Stimulated activated CD4-positive, alpha-beta T cell treated with anti-CD3 and anti-CD28 coated beads, Interleukin-15, amount 100 ng/mL, for 24 hours (primary cell): ENCODE measurements around the gene IL23R.
"Not testable (repeated sequence)": the region's sequence is repeated elsewhere in the genome, so short reads cannot be mapped to it uniquely, and the experiment has no call there.

Experiments used
- DNase-seq: peaks from one replicate; pipeline ENCODE4 v3.0.0-alpha.2; 2020

IL23R gene

DNA sequence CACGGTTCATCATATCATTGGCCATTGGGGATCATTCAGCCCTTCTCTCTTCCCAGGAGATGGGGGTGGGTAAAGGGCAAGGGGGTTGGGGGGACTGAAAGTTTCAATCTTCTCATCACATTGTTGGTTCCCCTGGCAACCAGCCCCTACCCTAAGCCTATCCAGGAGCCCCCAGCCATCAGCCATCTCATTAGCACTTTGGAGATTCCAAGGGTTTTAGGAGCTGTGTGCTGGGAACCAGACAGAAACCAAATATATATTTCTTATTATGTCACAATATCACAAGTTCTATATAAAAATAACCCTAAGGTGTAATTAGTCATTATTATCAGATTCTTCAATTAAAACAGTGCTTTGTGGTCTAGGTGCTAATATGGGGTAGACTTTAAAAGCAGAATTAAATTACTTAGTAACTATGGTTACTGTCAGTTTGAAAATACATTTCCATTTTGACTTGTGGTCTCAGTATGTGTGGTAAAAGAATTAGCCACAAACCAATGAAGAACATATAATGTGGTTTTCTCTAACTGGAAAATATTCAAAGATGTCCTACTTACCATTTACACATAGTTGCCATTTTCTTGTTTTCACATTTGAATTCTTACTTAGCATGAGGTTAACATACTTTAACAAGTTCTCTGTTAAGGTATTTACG is 28.1 kb downstream of the IL23R start:
- DNase-seq = peak; percentile 27

DNA sequence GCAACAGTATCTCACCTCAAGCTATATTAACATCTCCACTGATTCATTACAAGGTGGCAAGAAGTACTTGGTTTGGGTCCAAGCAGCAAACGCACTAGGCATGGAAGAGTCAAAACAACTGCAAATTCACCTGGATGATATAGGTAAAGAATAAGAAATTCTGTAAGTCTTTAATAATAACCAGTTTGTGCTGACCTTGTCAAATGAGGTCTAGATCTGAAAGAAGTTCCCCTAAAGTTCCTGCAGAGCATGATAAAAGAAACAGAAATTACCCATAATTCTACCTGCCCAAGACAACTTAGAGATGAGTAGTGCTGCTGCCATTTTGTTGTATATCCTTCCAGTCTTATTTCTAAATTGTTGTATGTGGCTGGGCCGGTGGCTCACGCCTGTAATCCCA is 34.5 kb downstream of the IL23R start:
- no peak for DNase-seq

DNA sequence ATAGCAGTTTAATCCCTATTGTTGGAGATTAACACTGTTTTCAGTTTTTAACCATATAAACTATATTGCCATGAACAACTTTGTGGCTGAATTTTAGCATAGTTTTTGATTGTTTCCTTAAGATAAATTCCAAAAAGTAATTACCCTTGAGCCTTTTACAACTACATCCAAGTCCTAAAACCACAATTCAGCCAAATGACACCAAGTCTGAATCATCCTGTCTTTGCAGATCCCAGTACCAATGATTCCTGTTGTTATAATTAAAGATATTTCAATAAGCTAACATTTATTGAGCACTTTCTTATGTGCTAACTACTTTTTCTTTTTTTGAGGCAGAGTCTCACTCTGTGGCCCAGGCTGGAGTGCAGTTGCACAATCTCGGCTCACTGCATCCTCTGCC is 35.6 kb downstream of the IL23R start:
- DNase-seq = no peak

DNA sequence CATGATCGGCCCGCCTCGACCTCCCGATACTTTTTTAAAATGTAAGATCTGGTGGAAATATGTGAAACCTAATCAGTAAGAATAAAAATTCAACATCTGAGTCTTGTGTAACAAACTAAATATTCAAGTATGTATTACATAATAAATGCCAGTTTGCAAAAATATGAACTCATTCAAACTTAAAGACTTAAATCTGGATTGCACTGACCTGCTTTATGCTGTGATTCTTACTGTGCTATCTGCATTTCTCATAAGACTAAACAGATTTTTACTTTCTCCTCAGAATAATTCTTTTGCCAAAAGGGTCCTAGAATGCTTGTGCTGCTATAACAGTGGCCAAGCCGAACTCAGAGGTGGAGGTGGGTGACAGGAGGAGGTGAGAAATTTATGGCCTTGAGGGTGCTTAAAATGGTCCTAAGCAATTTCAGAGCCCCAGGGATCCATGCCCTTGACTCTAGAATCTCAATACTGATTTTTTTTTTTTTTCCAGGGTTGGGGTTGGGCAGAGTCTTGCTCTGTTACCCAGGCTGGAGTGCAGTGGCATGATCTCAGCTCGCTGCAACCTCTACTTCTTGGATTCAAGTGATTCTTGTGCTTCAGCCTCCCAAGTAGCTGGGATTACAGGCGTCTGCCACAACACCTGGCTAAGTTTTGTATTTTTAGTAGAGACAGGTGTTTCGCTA is 38.2 kb downstream of the IL23R start:
- no peak for DNase-seq

DNA sequence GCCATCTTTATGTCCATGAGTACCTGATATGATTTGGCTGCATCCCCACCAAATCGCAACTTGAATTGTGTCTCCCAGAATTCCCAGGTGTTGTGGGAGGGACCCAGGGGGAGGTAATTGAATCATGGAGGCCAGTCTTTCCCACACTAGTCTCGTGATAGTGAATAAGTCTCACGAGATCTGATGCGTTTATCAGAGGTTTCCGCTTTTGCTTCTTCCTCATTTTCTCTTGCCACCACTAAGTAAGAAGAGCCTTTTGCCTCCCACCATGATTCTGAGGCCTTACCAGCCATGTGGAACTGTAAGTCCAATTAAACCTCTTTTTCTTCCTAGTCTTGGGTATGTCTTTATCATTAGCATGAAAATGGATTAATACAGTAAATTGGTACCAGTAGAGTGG is 41.1 kb downstream of the IL23R start:
- DNase-seq = not testable (repeated sequence)

DNA sequence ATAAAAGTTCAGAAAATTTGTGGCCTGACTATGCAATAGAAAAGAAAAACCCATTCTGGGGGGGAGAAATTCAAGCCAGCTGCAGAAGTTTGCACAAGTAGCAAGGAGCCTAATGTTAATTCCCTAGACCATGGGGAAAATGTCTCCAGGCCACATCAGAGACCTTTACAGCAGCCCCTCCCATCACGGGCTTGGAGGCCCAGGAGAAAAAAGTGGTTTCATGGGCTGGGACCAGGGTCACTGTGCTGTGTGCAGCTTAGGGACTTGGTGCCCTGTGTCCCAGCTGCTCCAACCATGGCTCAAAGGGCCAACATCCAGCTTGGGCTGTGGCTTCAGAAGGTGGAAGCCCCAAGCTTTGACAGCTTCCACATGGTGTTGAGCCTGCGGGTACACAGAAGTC is 42.0 kb downstream of the IL23R start:
- DNase-seq = no peak

DNA sequence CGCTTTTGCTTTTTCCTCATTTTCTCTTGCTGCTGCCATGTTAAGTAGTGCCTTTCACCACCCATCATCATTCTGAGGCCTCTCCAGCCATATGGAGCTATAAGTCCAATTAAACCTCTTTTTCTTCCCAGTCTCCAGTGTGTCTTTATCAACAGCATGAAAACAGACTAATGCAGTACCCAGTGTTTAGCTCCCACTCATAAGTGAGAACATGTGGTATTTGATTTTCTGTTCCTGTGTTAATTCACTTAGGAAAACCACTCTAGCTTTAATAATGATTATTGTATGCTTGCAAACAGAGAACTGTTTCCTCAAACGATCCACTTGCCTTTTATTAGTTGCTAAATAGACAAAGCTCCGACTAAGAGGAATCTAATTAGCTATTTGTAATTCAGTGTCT is 43.3 kb downstream of the IL23R start:
- no peak for DNase-seq

DNA sequence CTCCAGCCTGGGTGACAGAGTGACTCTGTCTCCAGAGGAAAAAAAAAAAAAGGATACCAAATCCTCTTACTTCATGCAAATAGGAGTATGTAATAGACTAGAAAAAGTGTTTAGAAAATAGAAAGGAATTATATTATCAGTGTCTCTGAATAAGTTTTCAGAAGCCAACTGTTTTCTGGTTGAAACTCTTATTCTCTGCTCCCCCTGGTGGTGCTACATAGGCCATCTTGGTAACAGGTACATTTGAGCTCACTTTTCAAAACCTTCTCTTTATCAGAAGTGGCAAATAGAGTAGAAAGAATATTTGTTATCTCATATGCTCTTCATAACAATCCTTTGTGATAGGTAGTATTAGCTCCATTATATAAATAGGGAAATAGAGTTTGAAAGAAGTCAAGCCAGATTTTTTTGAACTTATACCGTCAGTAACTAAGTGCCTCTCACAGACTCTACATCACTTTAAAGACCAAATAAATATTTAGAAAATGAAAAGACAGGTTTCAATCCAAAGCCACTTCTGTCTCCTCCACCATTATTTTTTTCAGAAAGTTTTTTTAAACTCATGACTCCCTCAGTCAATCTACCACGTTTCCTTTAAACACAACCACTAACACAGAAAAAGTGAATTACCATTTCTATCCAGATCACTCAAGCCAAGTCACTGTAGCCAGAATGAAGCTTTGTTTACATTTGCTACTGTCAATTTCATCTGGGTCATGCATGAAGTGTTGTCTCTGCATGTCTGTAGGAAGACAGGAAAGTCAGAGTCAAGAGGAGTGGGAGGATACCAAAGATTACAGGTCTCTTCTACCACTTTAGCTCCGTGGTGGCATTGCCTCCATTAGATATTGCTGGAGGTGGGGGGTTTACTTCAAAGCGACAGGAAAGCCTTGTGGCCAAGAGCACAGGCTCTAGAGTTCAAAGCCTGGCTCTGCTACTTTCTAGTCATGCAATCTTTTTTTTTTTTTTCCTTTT is 45.6 kb downstream of the IL23R start:
- peak; percentile 62 for DNase-seq

DNA sequence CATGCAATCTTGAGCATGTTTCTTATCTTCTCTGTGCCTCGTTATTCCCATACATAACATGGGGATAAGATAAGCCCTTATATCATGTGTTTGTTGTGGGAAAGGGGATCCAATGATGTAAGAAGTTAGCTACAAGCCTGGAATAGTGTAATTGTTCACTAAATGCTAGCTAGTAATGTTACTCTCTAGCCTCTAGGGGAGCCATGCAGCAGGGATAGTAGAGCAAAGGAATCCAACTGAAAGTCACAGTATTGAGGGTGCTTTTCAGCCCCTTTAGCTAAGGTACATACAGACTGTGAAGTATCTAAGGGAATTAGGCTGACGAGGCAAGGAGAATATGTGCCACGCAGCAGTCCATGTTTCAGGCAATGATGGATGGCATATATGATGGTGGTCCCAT is 46.9 kb downstream of the IL23R start:
- DNase-seq = no peak

DNA sequence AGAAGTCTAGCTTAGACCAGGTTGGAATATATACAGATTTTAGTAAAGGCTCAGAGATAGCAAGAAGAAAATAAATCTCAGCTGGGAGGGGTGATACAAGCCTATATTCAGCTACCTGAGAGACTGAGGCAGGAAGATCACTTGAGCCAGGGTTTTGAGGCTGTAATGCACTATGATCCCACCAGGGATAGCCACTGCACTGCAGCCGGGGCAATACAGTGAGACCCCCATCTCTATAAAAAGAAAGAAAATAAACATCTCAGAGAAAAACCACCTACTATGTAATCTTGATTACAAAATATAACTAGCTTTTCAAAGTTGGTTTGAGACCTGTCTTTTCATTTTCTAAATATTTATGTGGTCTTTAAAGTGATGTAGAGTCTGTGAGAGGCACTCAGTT is 47.7 kb downstream of the IL23R start:
- no peak for DNase-seq

DNA sequence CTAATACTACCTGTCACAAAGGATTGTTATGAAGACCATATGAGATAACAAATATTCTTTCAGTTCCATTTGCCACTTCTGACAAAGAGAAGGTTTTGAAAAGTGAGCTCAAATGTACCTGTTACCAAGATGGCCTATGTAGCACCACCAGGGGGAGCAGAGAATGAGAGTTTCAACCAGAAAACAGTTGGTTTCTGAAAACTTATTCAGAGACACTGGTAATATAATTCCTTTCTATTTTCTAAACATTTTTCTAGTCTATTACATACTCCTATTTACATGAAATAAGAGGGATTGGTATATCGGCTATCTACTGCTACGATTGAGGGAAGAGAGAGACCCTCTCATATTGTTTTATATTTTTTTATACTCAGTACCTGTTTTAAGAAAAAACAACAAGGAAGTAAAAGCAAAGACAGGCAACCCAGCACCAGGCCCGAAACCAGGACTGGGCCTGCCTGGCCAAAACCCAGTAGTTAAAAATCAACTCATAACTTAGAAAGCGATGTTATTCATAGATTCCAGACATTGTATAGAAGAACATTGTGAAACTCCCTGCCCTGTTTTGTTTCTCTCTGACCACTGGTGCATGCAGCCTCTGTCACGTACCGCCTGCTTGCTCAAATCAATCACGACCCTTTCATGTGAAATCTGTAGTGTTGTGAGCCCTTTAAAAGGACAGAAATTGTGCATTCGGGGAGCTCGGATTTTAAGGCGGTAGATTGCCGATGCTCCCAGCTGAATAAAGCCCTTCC is 48.3 kb downstream of the IL23R start:
- DNase-seq = peak; percentile 73

DNA sequence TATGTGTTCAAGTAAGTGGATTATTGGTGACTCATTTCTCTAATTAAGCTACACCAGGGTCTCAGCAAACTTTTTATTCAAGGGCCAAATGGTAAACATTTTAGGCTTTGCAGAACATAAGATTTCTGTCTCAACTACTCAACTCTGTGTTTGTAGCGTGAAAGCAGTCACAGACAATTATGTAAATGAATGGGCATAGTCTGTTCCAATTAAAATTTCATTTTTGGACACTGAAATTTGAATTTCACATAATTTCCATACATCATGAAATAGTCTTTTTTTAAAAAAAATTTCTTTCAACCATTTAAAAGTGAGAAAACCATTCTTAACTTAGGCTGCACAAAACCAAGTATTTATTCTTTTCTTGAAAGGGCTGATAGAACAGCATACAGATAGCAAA is 50.1 kb downstream of the IL23R start:
- DNase-seq = no peak

DNA sequence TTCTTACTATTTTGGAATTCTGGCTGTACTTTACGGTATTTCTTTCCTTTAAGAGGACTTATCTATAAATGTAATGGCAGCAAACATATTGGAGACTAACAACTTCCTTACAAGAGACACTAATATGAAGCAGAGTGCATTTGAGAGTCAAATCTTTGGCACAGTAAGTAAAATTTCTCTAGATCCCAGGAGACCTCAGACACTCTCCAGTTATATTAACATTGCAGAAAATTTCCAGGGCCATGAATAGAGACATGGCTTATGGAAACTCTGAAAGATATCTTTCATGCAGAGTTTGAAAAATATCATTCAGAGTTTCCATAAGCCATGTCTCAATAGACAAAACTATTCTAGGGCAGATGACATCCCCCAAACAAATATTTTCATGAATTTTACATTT is 51.2 kb downstream of the IL23R start:
- no peak for DNase-seq

DNA sequence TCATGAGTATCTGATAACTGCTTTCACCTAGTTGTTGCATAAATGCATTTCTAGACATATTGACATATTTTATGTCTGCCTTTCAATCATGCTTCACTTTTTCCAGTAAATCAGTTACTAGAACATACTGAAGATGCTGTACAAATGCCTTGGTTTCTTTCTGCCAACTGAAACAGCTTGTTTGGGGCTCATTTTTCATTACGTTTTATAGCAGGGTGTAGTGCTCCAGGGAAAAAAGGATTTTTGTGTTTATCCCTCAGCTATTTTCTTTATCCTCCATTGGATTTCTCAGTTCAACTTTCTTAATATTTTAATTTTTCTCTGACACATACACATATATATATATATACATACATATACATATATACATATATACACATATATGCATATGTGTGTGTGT is 51.7 kb downstream of the IL23R start:
- no peak for DNase-seq

DNA sequence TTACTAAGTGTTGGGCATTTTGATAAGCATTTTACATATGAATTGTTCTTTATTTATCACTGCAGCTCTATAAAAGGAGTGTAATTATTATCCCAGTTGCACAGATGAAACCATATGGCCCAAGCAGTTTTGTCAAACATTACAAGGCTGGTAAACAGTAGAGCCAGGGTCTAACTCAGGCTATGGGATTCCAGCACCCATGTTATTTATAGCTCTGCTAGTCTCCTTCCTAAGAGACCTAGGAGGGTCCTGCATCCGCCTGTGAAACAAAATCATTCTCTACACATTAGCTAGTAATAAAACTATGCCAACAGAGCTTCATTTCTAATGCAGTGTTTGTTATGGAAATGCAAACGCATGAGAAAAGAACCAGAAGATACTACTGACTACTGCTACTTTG is 58.6 kb downstream of the IL23R start:
- no peak for DNase-seq

DNA sequence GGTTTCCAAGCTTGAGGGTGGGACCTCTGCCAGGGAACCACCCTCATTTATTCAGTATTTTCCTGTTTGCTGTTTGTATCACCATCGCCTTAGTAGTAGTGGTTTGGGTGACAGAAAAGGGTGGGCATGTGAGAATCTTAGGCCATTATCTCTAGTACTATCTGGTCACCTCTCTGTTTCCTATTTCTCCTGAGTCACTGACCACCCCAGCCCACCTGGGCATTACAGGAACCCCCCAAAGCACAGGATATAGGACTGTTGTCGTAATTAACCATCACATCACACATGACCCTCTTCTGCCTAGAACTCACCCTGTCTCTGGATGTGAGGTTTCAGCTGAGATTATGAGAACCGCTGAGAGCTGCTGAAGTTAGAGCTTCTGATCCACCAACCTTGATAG is 60.4 kb downstream of the IL23R start:
- no peak for DNase-seq

DNA sequence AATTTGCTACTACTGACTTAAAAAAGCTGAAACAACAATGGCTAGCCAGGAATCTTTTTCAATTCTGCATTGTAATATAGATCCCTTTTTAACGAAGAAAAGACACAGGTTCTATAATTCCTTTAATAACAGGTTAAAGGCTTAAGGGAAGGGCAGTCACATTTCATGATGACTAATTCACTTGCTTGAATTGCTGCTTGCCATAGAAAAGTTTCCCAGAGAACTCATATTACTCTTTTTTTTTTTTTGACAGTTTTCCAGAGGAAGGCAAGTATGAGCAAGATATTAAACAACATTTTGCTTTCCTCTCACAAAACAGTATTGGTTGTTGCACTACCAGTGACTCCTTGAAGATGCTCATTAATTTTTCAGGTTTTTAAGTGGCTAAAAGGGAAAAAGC is 60.9 kb downstream of the IL23R start:
- no peak for DNase-seq

DNA sequence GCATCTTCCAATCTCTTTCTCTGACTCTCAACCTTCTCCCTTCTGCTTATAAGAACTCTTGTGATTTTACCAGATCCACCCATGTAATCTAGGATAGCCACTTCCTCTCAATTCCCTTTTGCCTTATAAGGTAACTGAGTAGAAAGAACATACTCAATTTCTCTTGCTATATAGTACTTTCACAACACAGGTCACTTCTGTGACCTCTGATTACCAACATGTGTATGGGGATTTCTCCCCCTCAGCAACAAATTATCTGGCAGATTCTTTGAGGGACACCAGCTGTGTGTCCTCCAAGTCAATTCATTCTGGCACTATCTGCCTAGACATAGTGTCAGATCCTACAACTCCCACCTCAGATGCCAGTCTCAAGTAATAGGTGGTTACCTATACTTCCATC is 62.5 kb downstream of the IL23R start:
- DNase-seq = no peak

DNA sequence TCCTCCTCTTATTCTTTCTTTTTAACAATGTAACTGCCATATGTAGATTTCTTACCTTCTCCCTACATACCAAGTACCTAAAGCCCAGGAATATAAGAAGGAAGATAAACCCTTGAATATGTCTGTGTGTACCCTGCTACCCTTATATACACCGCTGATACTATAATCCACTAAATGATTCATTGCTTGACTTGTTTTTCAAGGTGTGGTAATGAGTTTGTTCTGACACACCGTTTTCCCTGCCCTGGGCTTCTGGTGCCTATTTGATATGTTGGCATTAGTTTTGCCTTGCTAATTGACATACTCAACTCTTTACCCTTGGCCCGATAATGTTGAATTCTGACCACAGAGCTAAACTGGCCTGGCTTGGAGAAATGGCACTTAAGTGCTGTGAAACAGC is 64.3 kb downstream of the IL23R start:
- no peak for DNase-seq

DNA sequence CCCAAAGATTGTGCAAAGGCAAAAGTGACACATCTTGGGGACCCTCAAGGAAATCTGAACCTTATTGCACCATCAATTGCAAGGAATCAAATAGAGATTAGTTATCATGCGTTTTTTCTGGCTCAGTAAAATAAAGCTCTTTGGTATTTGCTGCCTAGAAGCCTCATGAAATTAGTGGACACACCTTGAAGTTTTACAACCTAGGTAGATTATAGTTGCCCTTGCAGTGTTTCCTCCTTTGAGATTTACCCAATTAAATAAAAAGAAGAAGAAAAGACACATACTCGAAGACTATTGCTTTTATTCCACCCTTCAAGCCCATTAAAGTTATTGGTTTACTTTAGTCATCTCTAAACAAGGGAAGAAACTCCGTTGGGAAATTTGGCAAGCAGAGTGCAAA is 70.0 kb downstream of the IL23R start:
- no peak for DNase-seq

DNA sequence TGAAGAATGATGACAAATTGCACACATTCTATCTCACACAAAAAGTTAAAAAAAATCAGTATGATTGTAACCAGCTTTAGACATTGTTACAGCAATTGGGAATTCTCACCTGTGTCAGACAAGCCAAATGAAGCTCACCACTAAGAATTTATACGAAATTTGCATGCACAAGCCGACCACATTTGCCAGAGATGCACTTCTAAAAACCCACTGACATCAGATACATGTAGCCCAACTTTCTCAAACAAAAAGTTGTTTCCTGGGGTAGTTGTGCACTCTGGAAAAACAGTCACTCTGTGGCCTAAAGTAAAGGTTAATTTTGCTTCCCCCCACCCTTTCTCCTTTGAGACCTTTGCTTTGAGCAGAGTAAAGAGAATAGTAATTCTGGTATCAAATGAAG is 73.5 kb downstream of the IL23R start:
- no peak for DNase-seq

DNA sequence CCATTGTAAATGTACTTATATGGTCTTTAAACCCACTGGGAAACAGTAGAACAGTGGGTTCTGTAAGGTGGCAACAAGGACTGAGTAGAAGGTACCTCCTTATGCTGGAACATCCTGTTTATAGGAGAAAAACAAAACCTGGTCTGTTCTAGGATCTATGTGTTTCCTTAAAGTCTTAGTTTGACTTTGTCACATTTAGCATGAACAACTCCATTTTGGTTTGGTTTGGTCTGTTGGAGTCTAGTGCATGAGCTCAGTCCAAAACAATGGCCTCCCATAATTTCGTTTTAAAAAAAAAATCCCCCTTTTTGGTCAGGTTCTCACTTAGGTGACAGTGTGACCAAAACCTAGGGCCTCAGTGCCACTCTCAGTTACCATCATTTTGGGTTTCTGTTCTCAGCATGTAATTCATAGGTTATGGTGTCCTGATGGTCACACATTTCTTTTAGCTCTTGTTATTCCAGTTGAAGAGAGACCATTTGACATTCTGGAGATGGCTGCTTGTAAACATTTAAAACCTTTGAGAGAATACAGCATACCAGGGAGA is 75.0 kb downstream of the IL23R start:
- no peak for DNase-seq

DNA sequence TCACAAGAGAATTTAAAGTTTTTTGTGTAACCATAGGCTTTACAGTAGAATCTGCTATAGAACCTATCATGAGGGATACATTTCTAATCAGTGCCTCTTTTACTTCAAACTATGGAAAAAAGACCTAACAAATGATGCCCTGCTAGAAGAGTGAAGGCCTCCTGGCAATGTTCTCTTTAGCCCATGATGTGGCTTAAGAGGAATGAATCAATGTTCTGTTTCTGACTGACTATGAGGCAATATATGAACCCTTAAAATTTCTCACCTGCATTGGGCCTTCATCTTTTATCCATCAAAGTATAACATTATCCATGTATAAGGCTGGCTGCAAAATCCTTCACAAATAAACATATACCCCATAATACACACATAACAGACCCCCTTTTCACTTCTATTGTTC is 75.8 kb downstream of the IL23R start:
- no peak for DNase-seq
